ENCODE data around the gene WDR11.
"Not testable (repeated sequence)": the region's sequence is repeated elsewhere in the genome, so short reads cannot be mapped to it uniquely, and the experiment has no call there.

WDR11 gene

GRCh38 chr10:120841522-120842189 is 9.5 kb upstream of the WDR11 start:
- DNase-seq (ENCODE audit: low read depth, low spot score), result no peak

GRCh38 chr10:120854388-120854787 is 3.2 kb downstream of the WDR11 start:
- no peak for DNase-seq (ENCODE audit: low read depth, low spot score)

- DNase-seq (ENCODE audit: low read depth, low spot score), result no peak
These were observed 10.2 kb downstream of the WDR11 start for GRCh38 chr10:120861178-120861855.

GRCh38 chr10:120873741-120874140 is 22.6 kb downstream of the WDR11 start:
- no peak for DNase-seq (ENCODE audit: low read depth, low spot score)

- no peak for DNase-seq (ENCODE audit: low read depth, low spot score)
These were observed 31.9 kb downstream of the WDR11 start for GRCh38 chr10:120883071-120883470.

GRCh38 chr10:120887482-120887881 is 36.3 kb downstream of the WDR11 start:
- no peak for DNase-seq (ENCODE audit: low read depth, low spot score)

GRCh38 chr10:120891365-120891764 is 40.2 kb downstream of the WDR11 start:
- DNase-seq (ENCODE audit: low read depth, low spot score), result no peak

- DNase-seq (ENCODE audit: low read depth, low spot score), result no peak
These were observed 43.4 kb downstream of the WDR11 start for GRCh38 chr10:120894556-120894955.

- no peak for DNase-seq (ENCODE audit: low read depth, low spot score)
These were observed 46.2 kb downstream of the WDR11 start for GRCh38 chr10:120897343-120897742.

- DNase-seq (ENCODE audit: low read depth, low spot score), result no peak
These were observed 54.1 kb downstream of the WDR11 start for GRCh38 chr10:120905268-120905667.

GRCh38 chr10:120917521-120918250 is 66.5 kb downstream of the WDR11 start:
- DNase-seq (ENCODE audit: low read depth, low spot score), result no peak

- DNase-seq (ENCODE audit: low read depth, low spot score), result not testable (repeated sequence)
These were observed 72.7 kb downstream of the WDR11 start for GRCh38 chr10:120923886-120924285.

- no peak for DNase-seq (ENCODE audit: low read depth, low spot score)
These were observed 75.4 kb downstream of the WDR11 start for GRCh38 chr10:120926611-120927010.

- DNase-seq (ENCODE audit: low read depth, low spot score), result no peak
These were observed 76.2 kb downstream of the WDR11 start for GRCh38 chr10:120927352-120927751.

- DNase-seq (ENCODE audit: low read depth, low spot score), result no peak
These were observed 78.0 kb downstream of the WDR11 start for GRCh38 chr10:120929166-120929565.

- DNase-seq (ENCODE audit: low read depth, low spot score), result no peak
These were observed 80.3 kb downstream of the WDR11 start for GRCh38 chr10:120931423-120931822.

GRCh38 chr10:120931999-120932398 is 80.8 kb downstream of the WDR11 start:
- DNase-seq (ENCODE audit: low read depth, low spot score), result no peak

- no peak for DNase-seq (ENCODE audit: low read depth, low spot score)
These were observed 87.7 kb downstream of the WDR11 start for GRCh38 chr10:120938822-120939221.

GRCh38 chr10:120940299-120940900 is 89.2 kb downstream of the WDR11 start:
- DNase-seq (ENCODE audit: low read depth, low spot score), result no peak

GRCh38 chr10:120941501-120941900 is 90.3 kb downstream of the WDR11 start:
- no peak for DNase-seq (ENCODE audit: low read depth, low spot score)

GRCh38 chr10:120942806-120943413 is 91.7 kb downstream of the WDR11 start:
- DNase-seq (ENCODE audit: low read depth, low spot score), result peak; percentile 37

- DNase-seq (ENCODE audit: low read depth, low spot score), result no peak
These were observed 92.4 kb downstream of the WDR11 start for GRCh38 chr10:120943542-120943941.
